ENCODE results near the gene ANXA10.

GRCh38 chr4:168050002-168050401, 42.3 kb upstream of the ANXA10 start:
- no peak for TF ChIP-seq CTCF (conservative IDR thresholded peaks at IDR 0.05; ENCODE audit: low read length)
- TF ChIP-seq EZH2phosphoT487 (IDR thresholded peaks at IDR 0.05; ENCODE audit: borderline replicate concordance): no peak

Measured in Loucy (cell line).